ENCODE measurements around the gene RELL2. TPM values are rescaled to one million over a fixed set of nuclear protein-coding genes. Genes with fewer than 3 reads are reported as not detected.
A peak's percentile ranks its signal among the peaks of the same experiment; 100 is the strongest.

The RELL2 gene
- total and polyA plus RNA-seq, 4 donors, result 7.3 to 37.3 (median 27.5) TPM

DNA sequence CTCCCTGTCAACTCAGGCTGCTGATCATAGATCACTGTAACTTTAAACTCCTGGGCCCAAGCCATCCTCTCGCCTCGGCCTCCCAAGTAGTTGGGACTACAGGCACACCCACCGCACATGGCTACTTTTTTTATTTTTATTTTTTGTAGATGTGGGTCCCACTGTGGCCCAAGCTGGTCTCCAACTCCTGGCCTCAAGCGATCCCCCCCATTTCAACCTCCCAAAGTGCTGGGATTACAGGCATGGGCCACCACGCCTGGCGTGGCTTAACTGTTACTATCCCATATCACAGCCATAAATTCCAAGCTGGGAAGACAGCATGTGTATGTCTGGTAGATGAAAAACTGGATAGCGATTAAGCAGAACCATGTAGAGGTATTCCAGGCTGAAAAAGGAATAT, 1.2 kb upstream of the RELL2 start:
- Histone ChIP-seq H3K4me1 (ENCODE audit: control insufficient read depth, insufficient read depth, low read length) (peaks cover 39% of the 10 kb centered on the region), H3K36me3 (ENCODE audit: control insufficient read depth, insufficient read depth, low read length) (peaks cover 28% of the 10 kb centered on the region), H3K27me3 (ENCODE audit: control insufficient read depth, insufficient read depth, low read length) (peaks cover 16% of the 10 kb centered on the region), H3K4me3 (ENCODE audit: low read depth, low read length) (peak overlapping the region; percentile 87), H3K27ac (ENCODE audit: low read depth, low read length) (no peak overlapping the region), H3K9me3 (ENCODE audit: control insufficient read depth, insufficient read depth, low read length) (no peaks in the 10 kb centered on the region)
- WGBS (ENCODE audit: insufficient coverage), result no CpG with 5 or more reads among the region's 7 CpGs
- DNase-seq (ENCODE audit: low read depth in 4 of 6, low spot score in 6 of 6), result no peak

DNA sequence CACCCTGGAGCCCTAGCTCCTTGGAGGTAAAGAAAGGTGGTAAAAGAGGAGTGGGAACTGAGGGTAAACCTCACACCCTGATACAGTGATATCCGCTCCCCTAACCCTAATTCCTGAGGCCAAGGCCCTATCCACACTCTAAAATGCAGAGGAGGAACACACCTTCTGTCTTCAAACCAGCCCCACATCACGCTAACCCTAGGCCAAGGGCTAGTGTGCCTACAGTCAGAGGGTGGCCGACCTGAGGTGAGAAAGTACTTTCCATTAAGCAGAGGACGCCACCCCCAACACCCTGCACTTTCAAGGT, 738 bp upstream of the RELL2 start:
- peaks cover 16% of the 10 kb centered on the region for H3K27me3 ChIP-seq (ENCODE audit: control insufficient read depth, insufficient read depth, low read length)
- H3K4me1 ChIP-seq (ENCODE audit: control insufficient read depth, insufficient read depth, low read length), result peaks cover 40% of the 10 kb centered on the region
- WGBS (ENCODE audit: insufficient coverage), result 20% methylated on average over 4 of the region's 4 CpGs
- peak overlapping the region; percentile 87 for H3K4me3 ChIP-seq (ENCODE audit: low read depth, low read length)
- no peak for DNase-seq (ENCODE audit: low read depth in 4 of 6, low spot score in 6 of 6)
- no peaks in the 10 kb centered on the region for H3K9me3 ChIP-seq (ENCODE audit: control insufficient read depth, insufficient read depth, low read length)
- peaks cover 29% of the 10 kb centered on the region for H3K36me3 ChIP-seq (ENCODE audit: control insufficient read depth, insufficient read depth, low read length)
- H3K27ac ChIP-seq (ENCODE audit: low read depth, low read length), result no peak overlapping the region

DNA sequence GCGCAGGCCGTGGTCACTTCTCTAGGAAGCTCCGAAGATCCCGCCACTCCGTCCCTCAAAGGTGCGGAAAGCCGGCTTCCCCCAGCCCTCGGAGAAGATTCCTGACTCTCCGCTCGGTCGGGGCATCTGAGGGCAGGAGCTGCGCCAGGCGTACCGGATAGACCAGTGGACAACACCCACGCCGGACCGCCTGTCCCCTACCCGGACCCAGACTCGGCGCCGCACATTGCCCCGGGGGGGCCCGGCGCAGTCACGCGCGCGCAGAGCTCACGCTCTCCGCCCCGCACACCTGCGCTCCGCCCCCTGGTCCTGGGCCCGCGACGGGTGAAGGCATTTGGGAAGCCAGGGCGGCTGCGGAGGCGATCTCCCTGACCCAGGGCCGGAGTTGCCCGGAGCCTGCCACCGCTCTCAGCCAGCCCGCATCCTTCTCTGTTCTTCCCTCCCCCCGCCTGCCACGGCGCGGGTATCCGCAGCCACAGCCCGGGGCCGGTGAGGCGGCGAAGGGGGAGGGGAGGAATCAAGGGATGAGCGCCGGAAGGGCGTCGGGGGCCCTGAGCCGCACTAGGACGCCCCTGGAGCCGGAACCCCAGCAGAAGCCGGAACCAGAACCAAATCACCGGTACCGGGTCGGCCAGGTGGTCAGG, 448 bp downstream of the RELL2 start:
- Histone ChIP-seq H3K9me3 (ENCODE audit: control insufficient read depth, insufficient read depth, low read length) (no peaks in the 10 kb centered on the region), H3K27me3 (ENCODE audit: control insufficient read depth, insufficient read depth, low read length) (peaks cover 16% of the 10 kb centered on the region), H3K36me3 (ENCODE audit: control insufficient read depth, insufficient read depth, low read length) (peaks cover 26% of the 10 kb centered on the region), H3K4me1 (ENCODE audit: control insufficient read depth, insufficient read depth, low read length) (peaks cover 40% of the 10 kb centered on the region), H3K4me3 (ENCODE audit: low read depth, low read length) (peak overlapping the region; percentile 87), H3K27ac (ENCODE audit: low read depth, low read length) (peak overlapping the region; percentile 47)
- peak in 2 of 6 donors; percentile 61 to 81 for DNase-seq (ENCODE audit: low read depth in 4 of 6, low spot score in 6 of 6)
- under 1% methylated on average over 57 of the region's 63 CpGs for WGBS (ENCODE audit: insufficient coverage)

DNA sequence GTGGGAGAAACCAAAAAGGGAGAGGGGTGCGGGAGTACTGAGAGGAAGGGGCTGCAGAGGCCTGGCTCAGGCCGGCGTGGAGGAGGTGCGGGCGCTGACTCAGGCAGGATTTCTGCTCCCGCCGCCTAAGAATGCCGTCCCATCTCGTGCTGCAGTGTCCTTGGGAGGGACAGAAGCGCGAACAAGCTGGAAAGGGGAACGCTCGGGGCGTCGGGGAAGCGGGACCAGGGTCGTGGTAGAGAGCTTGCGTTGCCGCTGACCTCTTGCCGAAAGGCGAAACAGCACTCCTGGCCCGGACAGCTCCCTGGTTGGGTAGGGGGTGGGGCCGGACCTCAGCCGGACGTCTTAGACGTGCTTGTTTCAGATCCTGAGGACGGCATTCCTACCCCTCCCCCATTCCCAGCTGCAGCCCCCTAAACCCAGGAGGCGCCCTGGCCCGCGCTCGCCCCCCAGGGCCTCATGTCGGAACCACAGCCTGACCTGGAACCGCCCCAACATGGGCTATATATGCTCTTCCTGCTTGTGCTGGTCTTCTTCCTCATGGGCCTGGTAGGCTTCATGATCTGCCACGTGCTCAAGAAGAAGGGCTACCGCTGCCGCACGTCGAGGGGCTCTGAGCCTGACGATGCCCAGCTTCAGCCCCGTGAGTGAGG, 1.1 kb downstream of the RELL2 start:
- Histone ChIP-seq H3K27ac (ENCODE audit: low read depth, low read length) (no peak overlapping the region), H3K36me3 (ENCODE audit: control insufficient read depth, insufficient read depth, low read length) (peaks cover 26% of the 10 kb centered on the region), H3K4me1 (ENCODE audit: control insufficient read depth, insufficient read depth, low read length) (peaks cover 40% of the 10 kb centered on the region), H3K4me3 (ENCODE audit: low read depth, low read length) (peak overlapping the region; percentile 87), H3K27me3 (ENCODE audit: control insufficient read depth, insufficient read depth, low read length) (peaks cover 16% of the 10 kb centered on the region), H3K9me3 (ENCODE audit: control insufficient read depth, insufficient read depth, low read length) (no peaks in the 10 kb centered on the region)
- WGBS (ENCODE audit: insufficient coverage), result 4% methylated on average over 38 of the region's 40 CpGs
- DNase-seq (ENCODE audit: low read depth in 4 of 6, low spot score in 6 of 6), result peak in 2 of 6 donors; percentile 50 to 55

DNA sequence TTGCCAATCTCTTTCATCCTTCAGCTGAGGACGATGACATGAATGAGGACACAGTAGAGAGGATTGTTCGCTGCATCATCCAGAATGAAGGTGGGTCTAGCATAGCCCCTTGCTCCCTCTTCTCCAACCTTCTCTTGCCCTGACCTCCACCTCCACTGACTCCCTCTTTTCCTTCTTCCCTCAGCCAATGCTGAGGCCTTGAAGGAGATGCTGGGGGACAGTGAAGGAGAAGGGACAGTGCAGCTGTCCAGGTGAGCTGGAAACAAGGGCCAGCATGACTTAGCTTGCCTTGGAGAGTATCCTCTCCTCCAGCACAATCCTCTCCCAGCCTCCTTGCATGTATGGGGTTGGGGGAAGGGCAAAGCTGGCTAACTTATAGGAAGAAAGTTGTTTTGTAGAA, 2.0 kb downstream of the RELL2 start:
- Histone ChIP-seq H3K27ac (ENCODE audit: low read depth, low read length) (no peak overlapping the region), H3K27me3 (ENCODE audit: control insufficient read depth, insufficient read depth, low read length) (peaks cover 16% of the 10 kb centered on the region), H3K4me3 (ENCODE audit: low read depth, low read length) (no peak overlapping the region), H3K36me3 (ENCODE audit: control insufficient read depth, insufficient read depth, low read length) (peaks cover 26% of the 10 kb centered on the region), H3K9me3 (ENCODE audit: control insufficient read depth, insufficient read depth, low read length) (no peaks in the 10 kb centered on the region), H3K4me1 (ENCODE audit: control insufficient read depth, insufficient read depth, low read length) (peaks cover 40% of the 10 kb centered on the region)
- 94% methylated on average over 2 of the region's 2 CpGs for WGBS (ENCODE audit: insufficient coverage)
- no peak for DNase-seq (ENCODE audit: low read depth in 4 of 6, low spot score in 6 of 6)

DNA sequence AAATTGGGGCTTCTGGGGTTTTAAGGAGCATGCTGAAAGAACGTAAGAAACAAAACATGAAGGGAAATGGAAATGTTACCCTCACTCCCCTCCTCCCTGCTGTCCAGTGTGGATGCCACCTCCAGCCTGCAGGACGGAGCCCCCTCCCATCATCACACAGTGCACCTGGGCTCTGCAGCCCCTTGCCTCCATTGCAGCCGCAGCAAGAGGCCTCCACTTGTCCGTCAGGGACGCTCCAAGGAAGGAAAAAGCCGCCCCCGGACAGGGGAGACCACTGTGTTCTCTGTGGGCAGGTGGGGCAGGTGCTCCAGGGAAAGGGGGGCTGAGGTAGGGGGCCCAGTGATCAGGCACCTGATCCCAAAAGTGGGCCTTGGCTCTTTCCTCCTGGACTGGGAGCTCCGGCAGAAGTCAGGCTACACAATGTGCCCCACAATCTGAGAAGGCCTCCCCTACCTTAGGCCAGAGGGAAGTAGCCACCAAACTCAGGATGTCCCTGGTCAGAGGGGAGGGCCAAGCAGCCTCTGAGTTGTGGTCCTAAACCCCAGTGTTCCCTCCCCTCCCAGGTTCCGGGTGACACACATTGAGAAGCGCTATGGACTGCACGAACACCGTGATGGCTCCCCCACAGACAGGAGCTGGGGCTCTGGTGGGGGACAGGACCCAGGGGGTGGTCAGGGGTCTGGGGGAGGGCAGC, 2.7 kb downstream of the RELL2 start:
- 100% methylated on average over 7 of the region's 12 CpGs for WGBS (ENCODE audit: insufficient coverage)
- H3K4me3 ChIP-seq (ENCODE audit: low read depth, low read length), result no peak overlapping the region
- no peak for DNase-seq (ENCODE audit: low read depth in 4 of 6, low spot score in 6 of 6)
- peaks cover 40% of the 10 kb centered on the region for H3K4me1 ChIP-seq (ENCODE audit: control insufficient read depth, insufficient read depth, low read length)
- peaks cover 31% of the 10 kb centered on the region for H3K36me3 ChIP-seq (ENCODE audit: control insufficient read depth, insufficient read depth, low read length)
- peaks cover 16% of the 10 kb centered on the region for H3K27me3 ChIP-seq (ENCODE audit: control insufficient read depth, insufficient read depth, low read length)
- no peak overlapping the region for H3K27ac ChIP-seq (ENCODE audit: low read depth, low read length)
- H3K9me3 ChIP-seq (ENCODE audit: control insufficient read depth, insufficient read depth, low read length), result no peaks in the 10 kb centered on the region

DNA sequence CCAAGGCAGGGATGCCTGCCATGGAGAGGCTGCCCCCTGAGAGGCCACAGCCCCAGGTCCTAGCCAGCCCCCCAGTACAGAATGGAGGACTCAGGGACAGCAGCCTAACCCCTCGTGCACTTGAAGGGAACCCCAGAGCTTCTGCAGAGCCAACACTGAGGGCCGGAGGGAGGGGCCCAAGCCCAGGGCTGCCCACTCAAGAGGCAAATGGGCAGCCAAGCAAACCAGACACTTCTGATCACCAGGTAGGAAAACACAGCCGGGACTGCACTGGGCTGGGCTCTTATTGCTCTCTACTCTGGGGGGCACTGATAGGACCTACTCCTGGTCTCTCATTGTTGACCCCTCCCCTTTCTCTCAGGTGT, 3.2 kb downstream of the RELL2 start:
- 82% methylated on average over 3 of the region's 3 CpGs for WGBS (ENCODE audit: insufficient coverage)
- H3K9me3 ChIP-seq (ENCODE audit: control insufficient read depth, insufficient read depth, low read length), result no peaks in the 10 kb centered on the region
- no peak overlapping the region for H3K4me3 ChIP-seq (ENCODE audit: low read depth, low read length)
- DNase-seq (ENCODE audit: low read depth in 4 of 6, low spot score in 6 of 6), result no peak
- no peak overlapping the region for H3K27ac ChIP-seq (ENCODE audit: low read depth, low read length)
- H3K27me3 ChIP-seq (ENCODE audit: control insufficient read depth, insufficient read depth, low read length), result peaks cover 16% of the 10 kb centered on the region
- H3K36me3 ChIP-seq (ENCODE audit: control insufficient read depth, insufficient read depth, low read length), result peaks cover 32% of the 10 kb centered on the region
- peaks cover 37% of the 10 kb centered on the region for H3K4me1 ChIP-seq (ENCODE audit: control insufficient read depth, insufficient read depth, low read length)

DNA sequence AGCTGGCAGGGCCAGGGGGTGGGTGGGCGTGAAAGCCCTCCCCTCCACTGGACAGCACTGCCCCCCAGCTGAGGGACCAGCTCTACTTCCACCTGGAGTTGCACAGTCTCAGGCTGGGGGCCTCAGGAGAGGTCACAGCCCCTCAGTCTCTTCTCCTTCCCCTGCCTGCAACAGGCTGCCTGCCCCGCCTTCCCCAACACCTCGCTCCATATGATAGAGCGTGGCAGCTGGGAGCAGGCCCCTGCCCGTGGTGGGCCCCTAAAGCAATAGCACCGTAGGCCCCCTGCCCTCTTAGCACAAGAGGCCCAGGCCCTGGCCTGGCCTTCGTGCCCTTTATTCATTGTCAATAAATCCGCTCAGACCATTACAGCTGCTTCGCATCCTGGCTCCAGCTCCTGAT, 3.9 kb downstream of the RELL2 start:
- H3K4me3 ChIP-seq (ENCODE audit: low read depth, low read length), result no peak overlapping the region
- no peak overlapping the region for H3K27ac ChIP-seq (ENCODE audit: low read depth, low read length)
- DNase-seq (ENCODE audit: low read depth in 4 of 6, low spot score in 6 of 6), result no peak
- peaks cover 16% of the 10 kb centered on the region for H3K27me3 ChIP-seq (ENCODE audit: control insufficient read depth, insufficient read depth, low read length)
- peaks cover 33% of the 10 kb centered on the region for H3K4me1 ChIP-seq (ENCODE audit: control insufficient read depth, insufficient read depth, low read length)
- peaks cover 32% of the 10 kb centered on the region for H3K36me3 ChIP-seq (ENCODE audit: control insufficient read depth, insufficient read depth, low read length)
- no peaks in the 10 kb centered on the region for H3K9me3 ChIP-seq (ENCODE audit: control insufficient read depth, insufficient read depth, low read length)
- WGBS (ENCODE audit: insufficient coverage), result 74% methylated on average over 8 of the region's 9 CpGs

DNA sequence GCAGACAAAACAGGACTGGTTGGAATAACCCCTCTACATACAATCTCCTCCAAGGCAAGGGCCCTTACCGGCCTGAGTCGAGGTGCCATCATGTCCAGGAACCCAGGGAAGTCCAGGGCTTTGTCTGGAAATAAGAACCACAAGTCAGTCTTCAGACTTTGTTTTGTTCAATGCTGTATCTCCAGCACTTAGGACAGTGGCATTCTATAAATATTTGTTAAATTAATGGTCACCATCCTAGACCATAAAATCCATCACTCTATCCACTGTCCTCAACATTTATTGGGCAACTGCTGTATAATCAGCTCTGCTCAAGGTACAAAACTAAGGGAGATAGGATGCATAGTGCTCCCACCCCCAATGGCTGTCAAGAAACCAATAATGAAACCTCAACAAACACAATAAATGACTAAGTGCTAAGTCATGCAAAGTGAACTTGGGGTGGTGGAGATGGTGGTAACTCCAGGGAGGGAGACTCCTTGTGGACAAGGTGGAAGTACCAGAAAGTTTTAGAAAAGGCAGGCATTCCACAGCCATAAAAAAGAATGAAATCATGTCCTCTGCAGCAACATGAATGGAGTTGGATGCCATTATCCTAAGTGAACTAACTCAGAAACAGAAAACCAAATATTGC, 5.0 kb downstream of the RELL2 start:
- Histone ChIP-seq H3K36me3 (ENCODE audit: control insufficient read depth, insufficient read depth, low read length) (peaks cover 32% of the 10 kb centered on the region), H3K27me3 (ENCODE audit: control insufficient read depth, insufficient read depth, low read length) (peaks cover 16% of the 10 kb centered on the region), H3K4me1 (ENCODE audit: control insufficient read depth, insufficient read depth, low read length) (peaks cover 28% of the 10 kb centered on the region), H3K27ac (ENCODE audit: low read depth, low read length) (no peak overlapping the region), H3K4me3 (ENCODE audit: low read depth, low read length) (no peak overlapping the region), H3K9me3 (ENCODE audit: control insufficient read depth, insufficient read depth, low read length) (no peaks in the 10 kb centered on the region)
- 100% methylated on average over 1 of the region's 2 CpGs for WGBS (ENCODE audit: insufficient coverage)
- DNase-seq (ENCODE audit: low read depth in 4 of 6, low spot score in 6 of 6), result no peak

All from spinal cord (tissue), 10 donors.